ENCODE data around the gene AUTS2. TPM values are rescaled to one million over a fixed set of nuclear protein-coding genes. Genes with fewer than 3 reads are reported as not detected.

The AUTS2 gene
- total and polyA plus RNA-seq, 7 experiments from 2014 or later: 0.40 to 31.7 (median 4.2) TPM

- Histone ChIP-seq H3K36me3 (ENCODE audit: control insufficient read depth in 2 of 3, insufficient read depth in 3 of 3, low read length in 3 of 3) (no peaks in the 10 kb centered on the region), H3K4me1 (ENCODE audit: control insufficient read depth in 2 of 2, insufficient read depth in 2 of 2, low read length in 2 of 2) (no peaks in the 10 kb centered on the region), H3K27me3 (ENCODE audit: control insufficient read depth in 2 of 2, insufficient read depth in 2 of 2, low read length in 2 of 2) (no peaks in the 10 kb centered on the region), H3K9me3 (ENCODE audit: control insufficient read depth in 2 of 3, low read length in 3 of 3) (no peaks in the 10 kb centered on the region), H3K4me3 (ENCODE audit: low read length) (no peak overlapping the region), H3K27ac (ENCODE audit: low read depth, low read length) (no peak overlapping the region)
- Mint-ChIP-seq H3K36me3 (no peaks in the 10 kb centered on the region), H3K27me3 (no peaks in the 10 kb centered on the region), H3K4me1 (peaks cover 0 to 5% (median 0%) of the 10 kb centered on the region in 7 donors), H3K27ac (no peak overlapping the region), H3K4me3 (no peak overlapping the region), H3K9me3 (peaks cover 0 to 5% (median 0%) of the 10 kb centered on the region in 11 donors)
- intact Hi-C loops (cut with micrococcal nuclease): no loop called here
- ChIA-PET POLR2A (no interaction called here), CTCF (no interaction called here)
- ATAC-seq: no peak
- DNase-seq: no peak
These were observed 281.7 kb downstream of the AUTS2 start for GRCh38 chr7:69879989-69880388.

- H3K4me3 ChIP-seq (ENCODE audit: low read length): no peak overlapping the region
- H3K4me1 ChIP-seq (ENCODE audit: control insufficient read depth in 2 of 2, insufficient read depth in 2 of 2, low read length in 2 of 2): no peaks in the 10 kb centered on the region
- no peak overlapping the region for H3K27ac ChIP-seq (ENCODE audit: low read depth, low read length)
- Mint-ChIP-seq H3K9me3 (peaks cover 0 to 4% (median 0%) of the 10 kb centered on the region in 11 donors), H3K4me1 (peaks cover 0 to 5% (median 0%) of the 10 kb centered on the region in 7 donors), H3K27ac (no peak overlapping the region), H3K4me3 (no peak overlapping the region), H3K27me3 (no peaks in the 10 kb centered on the region), H3K36me3 (no peaks in the 10 kb centered on the region)
- no peaks in the 10 kb centered on the region for H3K9me3 ChIP-seq (ENCODE audit: control insufficient read depth in 2 of 3, low read length in 3 of 3)
- no peak for DNase-seq
- ATAC-seq: no peak
- POLR2A ChIA-PET: no interaction called here
- H3K36me3 ChIP-seq (ENCODE audit: control insufficient read depth in 2 of 3, insufficient read depth in 3 of 3, low read length in 3 of 3): no peaks in the 10 kb centered on the region
- intact Hi-C loops (cut with micrococcal nuclease): no loop called here
- H3K27me3 ChIP-seq (ENCODE audit: control insufficient read depth in 2 of 2, insufficient read depth in 2 of 2, low read length in 2 of 2): no peaks in the 10 kb centered on the region
- CTCF ChIA-PET: no interaction called here
These were observed 282.6 kb downstream of the AUTS2 start for GRCh38 chr7:69880840-69881239.

- Histone ChIP-seq H3K4me1 (ENCODE audit: control insufficient read depth in 2 of 2, insufficient read depth in 2 of 2, low read length in 2 of 2) (no peaks in the 10 kb centered on the region), H3K27ac (ENCODE audit: low read depth, low read length) (no peak overlapping the region), H3K36me3 (ENCODE audit: control insufficient read depth in 2 of 3, insufficient read depth in 3 of 3, low read length in 3 of 3) (no peaks in the 10 kb centered on the region), H3K4me3 (ENCODE audit: low read length) (no peak overlapping the region), H3K27me3 (ENCODE audit: control insufficient read depth in 2 of 2, insufficient read depth in 2 of 2, low read length in 2 of 2) (no peaks in the 10 kb centered on the region), H3K9me3 (ENCODE audit: control insufficient read depth in 2 of 3, low read length in 3 of 3) (no peaks in the 10 kb centered on the region)
- DNase-seq (no peak), ATAC-seq (no peak)
- H3K4me1 Mint-ChIP-seq: peaks cover 0 to 5% (median 0%) of the 10 kb centered on the region in 7 donors
- H3K27me3 Mint-ChIP-seq: no peaks in the 10 kb centered on the region
- POLR2A ChIA-PET: no interaction called here
- no peak overlapping the region for H3K27ac Mint-ChIP-seq
- intact Hi-C loops (cut with micrococcal nuclease): no loop called here
- CTCF ChIA-PET: no interaction called here
- no peaks in the 10 kb centered on the region for H3K36me3 Mint-ChIP-seq
- peaks cover 0 to 4% (median 0%) of the 10 kb centered on the region in 11 donors for H3K9me3 Mint-ChIP-seq
- H3K4me3 Mint-ChIP-seq: no peak overlapping the region
These were observed 284.0 kb downstream of the AUTS2 start for GRCh38 chr7:69882269-69882668.

GRCh38 chr7:69883399-69883891 is 285.2 kb downstream of the AUTS2 start:
- ChIA-PET CTCF (no interaction called here), POLR2A (no interaction called here)
- intact Hi-C loops (cut with micrococcal nuclease): no loop called here
- no peaks in the 10 kb centered on the region for H3K36me3 ChIP-seq (ENCODE audit: control insufficient read depth in 2 of 3, insufficient read depth in 3 of 3, low read length in 3 of 3)
- no peak overlapping the region for H3K27ac Mint-ChIP-seq
- H3K9me3 ChIP-seq (ENCODE audit: control insufficient read depth in 2 of 3, low read length in 3 of 3): no peaks in the 10 kb centered on the region
- H3K4me3 Mint-ChIP-seq: no peak overlapping the region
- ATAC-seq (no peak), DNase-seq (no peak)
- no peaks in the 10 kb centered on the region for H3K27me3 Mint-ChIP-seq
- H3K36me3 Mint-ChIP-seq: no peaks in the 10 kb centered on the region
- no peak overlapping the region for H3K27ac ChIP-seq (ENCODE audit: low read depth, low read length)
- peaks cover 0 to 5% (median 0%) of the 10 kb centered on the region in 11 donors for H3K9me3 Mint-ChIP-seq
- no peak overlapping the region for H3K4me3 ChIP-seq (ENCODE audit: low read length)
- H3K4me1 ChIP-seq (ENCODE audit: control insufficient read depth in 2 of 2, insufficient read depth in 2 of 2, low read length in 2 of 2): no peaks in the 10 kb centered on the region
- H3K4me1 Mint-ChIP-seq: no peaks in the 10 kb centered on the region
- no peaks in the 10 kb centered on the region for H3K27me3 ChIP-seq (ENCODE audit: control insufficient read depth in 2 of 2, insufficient read depth in 2 of 2, low read length in 2 of 2)

GRCh38 chr7:69885431-69885830 is 287.2 kb downstream of the AUTS2 start:
- H3K4me1 Mint-ChIP-seq: peaks cover 0 to 2% (median 0%) of the 10 kb centered on the region in 7 donors
- no peaks in the 10 kb centered on the region for H3K36me3 ChIP-seq (ENCODE audit: control insufficient read depth in 2 of 3, insufficient read depth in 3 of 3, low read length in 3 of 3)
- CTCF ChIA-PET: no interaction called here
- ATAC-seq: no peak
- no peaks in the 10 kb centered on the region for H3K27me3 Mint-ChIP-seq
- no peak overlapping the region for H3K4me3 Mint-ChIP-seq
- H3K4me3 ChIP-seq (ENCODE audit: low read length): no peak overlapping the region
- no peak overlapping the region for H3K27ac ChIP-seq (ENCODE audit: low read depth, low read length)
- no peaks in the 10 kb centered on the region for H3K27me3 ChIP-seq (ENCODE audit: control insufficient read depth in 2 of 2, insufficient read depth in 2 of 2, low read length in 2 of 2)
- H3K4me1 ChIP-seq (ENCODE audit: control insufficient read depth in 2 of 2, insufficient read depth in 2 of 2, low read length in 2 of 2): no peaks in the 10 kb centered on the region
- no peaks in the 10 kb centered on the region for H3K36me3 Mint-ChIP-seq
- no peaks in the 10 kb centered on the region for H3K9me3 ChIP-seq (ENCODE audit: control insufficient read depth in 2 of 3, low read length in 3 of 3)
- intact Hi-C loops (cut with micrococcal nuclease): no loop called here
- H3K27ac Mint-ChIP-seq: no peak overlapping the region
- POLR2A ChIA-PET: no interaction called here
- H3K9me3 Mint-ChIP-seq: peaks cover 0 to 4% (median 0%) of the 10 kb centered on the region in 11 donors
- no peak for DNase-seq

- H3K4me3 ChIP-seq (ENCODE audit: low read length): no peak overlapping the region
- H3K4me3 Mint-ChIP-seq: no peak overlapping the region
- H3K4me1 Mint-ChIP-seq: peaks cover 0 to 3% (median 0%) of the 10 kb centered on the region in 7 donors
- no peaks in the 10 kb centered on the region for H3K36me3 Mint-ChIP-seq
- ATAC-seq (no peak), DNase-seq (no peak)
- H3K36me3 ChIP-seq (ENCODE audit: control insufficient read depth in 2 of 3, insufficient read depth in 3 of 3, low read length in 3 of 3): no peaks in the 10 kb centered on the region
- ChIA-PET POLR2A (no interaction called here), CTCF (no interaction called here)
- H3K27ac Mint-ChIP-seq: no peak overlapping the region
- H3K9me3 ChIP-seq (ENCODE audit: control insufficient read depth in 2 of 3, low read length in 3 of 3): no peaks in the 10 kb centered on the region
- no peaks in the 10 kb centered on the region for H3K27me3 ChIP-seq (ENCODE audit: control insufficient read depth in 2 of 2, insufficient read depth in 2 of 2, low read length in 2 of 2)
- H3K9me3 Mint-ChIP-seq: peaks cover 0 to 8% (median 0%) of the 10 kb centered on the region in 11 donors
- H3K27ac ChIP-seq (ENCODE audit: low read depth, low read length): no peak overlapping the region
- intact Hi-C loops (cut with micrococcal nuclease): no loop called here
- no peaks in the 10 kb centered on the region for H3K27me3 Mint-ChIP-seq
- H3K4me1 ChIP-seq (ENCODE audit: control insufficient read depth in 2 of 2, insufficient read depth in 2 of 2, low read length in 2 of 2): no peaks in the 10 kb centered on the region
These were observed 291.2 kb downstream of the AUTS2 start for GRCh38 chr7:69889338-69889975.

GRCh38 chr7:69889976-69890351 is 291.7 kb downstream of the AUTS2 start:
- POLR2A ChIA-PET: no interaction called here
- H3K4me1 ChIP-seq (ENCODE audit: control insufficient read depth in 2 of 2, insufficient read depth in 2 of 2, low read length in 2 of 2): no peaks in the 10 kb centered on the region
- CTCF ChIA-PET: no interaction called here
- no peaks in the 10 kb centered on the region for H3K36me3 Mint-ChIP-seq
- no peaks in the 10 kb centered on the region for H3K9me3 ChIP-seq (ENCODE audit: control insufficient read depth in 2 of 3, low read length in 3 of 3)
- no peaks in the 10 kb centered on the region for H3K27me3 ChIP-seq (ENCODE audit: control insufficient read depth in 2 of 2, insufficient read depth in 2 of 2, low read length in 2 of 2)
- H3K27me3 Mint-ChIP-seq: no peaks in the 10 kb centered on the region
- no peak overlapping the region for H3K27ac ChIP-seq (ENCODE audit: low read depth, low read length)
- H3K27ac Mint-ChIP-seq: no peak overlapping the region
- H3K4me3 Mint-ChIP-seq: no peak overlapping the region
- no peak for DNase-seq
- peaks cover 0 to 3% (median 0%) of the 10 kb centered on the region in 7 donors for H3K4me1 Mint-ChIP-seq
- H3K4me3 ChIP-seq (ENCODE audit: low read length): no peak overlapping the region
- intact Hi-C loops (cut with micrococcal nuclease): no loop called here
- H3K36me3 ChIP-seq (ENCODE audit: control insufficient read depth in 2 of 3, insufficient read depth in 3 of 3, low read length in 3 of 3): no peaks in the 10 kb centered on the region
- peaks cover 0 to 8% (median 0%) of the 10 kb centered on the region in 11 donors for H3K9me3 Mint-ChIP-seq
- no peak for ATAC-seq

Measured in naive thymus-derived CD4-positive, alpha-beta T cell (primary cell).